ENCODE measurements around the gene ZIM2.
A peak's percentile ranks its signal among the peaks of the same experiment; 100 is the strongest.

ZIM2 gene

GRCh38 chr19:56778351-56778750 lies 62.2 kb downstream of the ZIM2 start:
- no peak for DNase-seq

- DNase-seq: no peak
Measured at GRCh38 chr19:56769650-56770049, 70.9 kb downstream of the ZIM2 start.

- DNase-seq: no peak
Measured at GRCh38 chr19:56765137-56765536, 75.4 kb downstream of the ZIM2 start.

GRCh38 chr19:56764196-56764695 lies 76.3 kb downstream of the ZIM2 start:
- no peak for DNase-seq

GRCh38 chr19:56760842-56761241 lies 79.7 kb downstream of the ZIM2 start:
- DNase-seq: no peak

- no peak for DNase-seq
Measured at GRCh38 chr19:56759531-56759930, 81.0 kb downstream of the ZIM2 start.

- DNase-seq: peak; percentile 20
Measured at GRCh38 chr19:56751078-56751489, 89.4 kb downstream of the ZIM2 start.

- no peak for DNase-seq
Measured at GRCh38 chr19:56750658-56751057, 89.9 kb downstream of the ZIM2 start.

GRCh38 chr19:56748378-56748777 lies 92.1 kb downstream of the ZIM2 start:
- DNase-seq: no peak

- no peak for DNase-seq
Measured at GRCh38 chr19:56746367-56746766, 94.2 kb downstream of the ZIM2 start.

GRCh38 chr19:56740501-56740900 lies 100.0 kb downstream of the ZIM2 start:
- no peak for DNase-seq

GRCh38 chr19:56736571-56736970 lies 104.0 kb downstream of the ZIM2 start:
- DNase-seq: no peak

GRCh38 chr19:56732976-56733375 lies 107.5 kb downstream of the ZIM2 start:
- DNase-seq: no peak

- no peak for DNase-seq
Measured at GRCh38 chr19:56727677-56728076, 112.8 kb downstream of the ZIM2 start.

- DNase-seq: no peak
Measured at GRCh38 chr19:56725829-56726424, 114.6 kb downstream of the ZIM2 start.

Data from NCI-H1105 (cell line).